Measurements from ENCODE around the gene RABL2B.

Gene RABL2B

GRCh38 chr22:50723991-50724390 is 59.4 kb downstream of the RABL2B start:
- TF ChIP-seq TAF1 (IDR thresholded peaks at IDR 0.05; ENCODE audit: borderline replicate concordance, insufficient read depth, low read length) (no peak), FOXP2 (optimal IDR thresholded peaks at IDR 0.05; ENCODE audit: borderline replicate concordance, extremely low read depth, extremely low read length, insufficient read depth) (no peak), REST (IDR thresholded peaks at IDR 0.05; ENCODE audit: insufficient read depth in 1 of 2, low read depth in 2 of 2, low read length in 2 of 2) (no peak), POLR2AphosphoS5 (IDR thresholded peaks at IDR 0.05; ENCODE audit: low read depth, low read length) (no peak), SIN3A (IDR thresholded peaks at IDR 0.05; ENCODE audit: borderline replicate concordance, insufficient read depth, low read length) (no peak)

GRCh38 chr22:50722716-50723428 is 60.6 kb downstream of the RABL2B start:
- TF ChIP-seq POLR2AphosphoS5 (IDR thresholded peaks at IDR 0.05; ENCODE audit: low read depth, low read length) (no peak), SIN3A (IDR thresholded peaks at IDR 0.05; ENCODE audit: borderline replicate concordance, insufficient read depth, low read length) (no peak)

- TF ChIP-seq SIN3A (IDR thresholded peaks at IDR 0.05; ENCODE audit: borderline replicate concordance, insufficient read depth, low read length): no peak
Measured at GRCh38 chr22:50722048-50722701, 61.3 kb downstream of the RABL2B start.

DNA sequence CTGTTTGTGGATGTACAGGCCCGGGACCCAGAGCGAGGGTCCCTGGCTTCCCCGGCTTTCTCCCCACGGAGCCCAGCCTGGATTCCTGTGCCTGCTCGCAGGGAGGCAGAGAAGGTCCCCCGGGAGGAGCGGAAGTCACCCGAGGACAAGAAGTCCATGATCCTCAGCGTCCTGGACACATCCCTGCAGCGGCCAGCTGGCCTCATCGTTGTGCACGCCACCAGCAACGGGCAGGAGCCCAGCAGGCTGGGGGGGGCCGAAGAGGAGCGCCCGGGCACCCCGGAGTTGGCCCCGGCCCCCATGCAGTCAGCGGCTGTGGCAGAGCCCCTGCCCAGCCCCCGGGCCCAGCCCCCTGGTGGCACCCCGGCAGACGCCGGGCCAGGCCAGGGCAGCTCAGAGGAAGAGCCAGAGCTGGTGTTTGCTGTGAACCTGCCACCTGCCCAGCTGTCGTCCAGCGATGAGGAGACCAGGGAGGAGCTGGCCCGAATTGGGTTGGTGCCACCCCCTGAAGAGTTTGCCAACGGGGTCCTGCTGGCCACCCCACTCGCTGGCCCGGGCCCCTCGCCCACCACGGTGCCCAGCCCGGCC is 62.1 kb downstream of the RABL2B start:
- TF ChIP-seq TAF1 (IDR thresholded peaks at IDR 0.05; ENCODE audit: borderline replicate concordance, insufficient read depth, low read length) (no peak), SIN3A (IDR thresholded peaks at IDR 0.05; ENCODE audit: borderline replicate concordance, insufficient read depth, low read length) (no peak), POLR2AphosphoS5 (IDR thresholded peaks at IDR 0.05; ENCODE audit: low read depth, low read length) (no peak), FOXP2 (optimal IDR thresholded peaks at IDR 0.05; ENCODE audit: borderline replicate concordance, extremely low read depth, extremely low read length, insufficient read depth) (no peak), REST (IDR thresholded peaks at IDR 0.05; ENCODE audit: insufficient read depth in 1 of 2, low read depth in 2 of 2, low read length in 2 of 2) (no peak)

DNA sequence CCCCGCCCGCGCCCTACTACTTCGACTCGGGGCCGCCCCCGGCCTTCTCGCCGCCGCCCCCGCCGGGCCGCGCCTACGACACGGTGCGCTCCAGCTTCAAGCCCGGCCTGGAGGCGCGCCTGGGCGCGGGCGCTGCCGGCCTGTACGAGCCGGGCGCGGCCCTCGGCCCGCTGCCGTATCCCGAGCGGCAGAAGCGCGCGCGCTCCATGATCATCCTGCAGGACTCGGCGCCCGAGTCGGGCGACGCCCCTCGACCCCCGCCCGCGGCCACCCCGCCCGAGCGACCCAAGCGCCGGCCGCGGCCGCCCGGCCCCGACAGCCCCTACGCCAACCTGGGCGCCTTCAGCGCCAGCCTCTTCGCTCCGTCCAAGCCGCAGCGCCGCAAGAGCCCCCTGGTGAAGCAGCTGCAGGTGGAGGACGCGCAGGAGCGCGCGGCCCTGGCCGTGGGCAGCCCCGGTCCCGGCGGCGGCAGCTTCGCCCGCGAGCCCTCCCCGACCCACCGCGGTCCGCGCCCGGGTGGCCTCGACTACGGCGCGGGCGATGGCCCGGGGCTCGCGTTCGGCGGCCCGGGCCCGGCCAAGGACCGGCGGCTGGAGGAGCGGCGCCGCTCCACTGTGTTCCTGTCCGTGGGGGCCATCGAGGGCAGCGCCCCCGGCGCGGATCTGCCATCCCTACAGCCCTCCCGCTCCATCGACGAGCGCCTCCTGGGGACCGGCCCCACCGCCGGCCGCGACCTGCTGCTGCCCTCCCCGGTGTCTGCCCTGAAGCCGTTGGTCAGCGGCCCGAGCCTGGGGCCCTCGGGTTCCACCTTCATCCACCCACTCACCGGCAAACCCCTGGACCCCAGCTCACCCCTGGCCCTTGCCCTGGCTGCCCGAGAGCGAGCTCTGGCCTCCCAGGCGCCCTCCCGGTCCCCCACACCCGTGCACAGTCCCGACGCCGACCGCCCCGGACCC is 62.9 kb downstream of the RABL2B start:
- TF ChIP-seq FOXP2 (optimal IDR thresholded peaks at IDR 0.05; ENCODE audit: borderline replicate concordance, extremely low read depth, extremely low read length, insufficient read depth): no peak
- no peak for TF ChIP-seq REST (IDR thresholded peaks at IDR 0.05; ENCODE audit: insufficient read depth in 1 of 2, low read depth in 2 of 2, low read length in 2 of 2)
- no peak for TF ChIP-seq POLR2AphosphoS5 (IDR thresholded peaks at IDR 0.05; ENCODE audit: low read depth, low read length)
- TF ChIP-seq SIN3A (IDR thresholded peaks at IDR 0.05; ENCODE audit: borderline replicate concordance, insufficient read depth, low read length): no peak
- TF ChIP-seq TAF1 (IDR thresholded peaks at IDR 0.05; ENCODE audit: borderline replicate concordance, insufficient read depth, low read length): no peak

Data from PFSK-1 (cell line).